Raji (cell line): ENCODE results near the gene MCM10.

Experiments used
- POLR2A ChIP-seq: IDR thresholded peaks from 2 replicates; pipeline ENCODE4 v1.6.1; 2011; ENCODE audit warnings: low read depth, low read length, control low read depth; ENCODE audit not compliant: insufficient read depth

MCM10 gene

DNA sequence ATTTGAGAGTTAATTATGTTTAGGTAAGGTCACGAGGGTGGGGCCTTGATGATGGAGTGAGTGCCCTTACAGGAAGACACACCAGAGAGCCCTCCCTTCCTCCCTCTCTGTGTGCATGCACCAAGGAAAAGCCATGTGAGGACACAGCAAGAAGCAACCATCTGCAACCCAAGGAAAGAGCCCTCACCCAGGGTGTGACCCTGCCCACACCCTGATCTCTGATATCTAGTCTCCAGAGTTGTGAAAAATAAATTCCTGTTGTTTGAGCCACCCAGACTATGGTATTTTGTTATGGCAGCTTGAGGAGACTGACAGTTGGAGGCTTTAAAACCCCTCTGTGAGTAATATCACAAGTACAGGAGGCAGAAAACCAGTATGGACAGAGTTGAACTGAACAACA, 15.0 kb upstream of the MCM10 start:
- TF ChIP-seq POLR2A, result no peak

- TF ChIP-seq POLR2A, result no peak
Observed at GRCh38 chr10:13147161-13147560, 14.2 kb upstream of the MCM10 start.

DNA sequence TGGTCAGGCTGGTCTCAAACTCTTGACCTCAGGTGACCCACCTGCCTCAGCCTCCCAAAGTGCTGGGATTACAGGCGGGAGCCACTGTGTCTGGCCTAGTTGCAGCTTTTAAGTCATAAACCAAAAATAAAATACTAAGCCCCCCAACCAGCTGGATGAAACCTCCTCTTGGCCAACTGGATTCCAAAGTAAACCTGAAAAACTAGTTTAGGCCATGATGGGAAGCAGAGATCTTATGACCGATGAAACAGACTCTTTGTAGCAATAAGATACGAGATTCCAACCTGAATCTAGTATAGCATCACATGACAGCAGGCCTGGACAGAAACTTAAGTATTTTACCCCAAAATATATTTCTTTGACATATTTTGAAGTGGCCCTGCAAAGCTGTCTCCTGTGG, 9.1 kb upstream of the MCM10 start:
- TF ChIP-seq POLR2A, result no peak

DNA sequence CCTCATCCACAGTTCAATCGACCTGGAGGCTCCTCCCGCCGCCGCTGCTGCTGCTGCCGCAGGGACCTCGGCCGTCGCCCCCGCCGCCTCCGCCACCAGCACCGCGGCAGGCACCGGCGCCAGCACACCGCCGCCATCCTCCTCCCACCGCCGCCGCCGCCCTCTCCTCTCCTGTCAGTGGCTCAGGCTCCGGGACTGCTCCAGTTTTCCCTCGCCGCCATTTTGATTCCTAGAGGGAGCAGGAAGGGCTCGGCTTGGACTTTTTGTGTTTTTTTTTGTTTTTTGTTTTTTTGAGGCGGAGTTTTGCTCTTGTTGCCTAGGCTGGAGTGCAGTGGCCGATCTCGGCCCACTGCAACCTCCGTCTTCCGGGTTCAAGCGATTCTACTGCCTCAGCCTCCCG, 3.0 kb upstream of the MCM10 start:
- no peak for TF ChIP-seq POLR2A

- TF ChIP-seq POLR2A, result no peak
Observed at GRCh38 chr10:13161857-13162271, 506 bp downstream of the MCM10 start.

- TF ChIP-seq POLR2A, result no peak
Observed at GRCh38 chr10:13163859-13164258, 2.5 kb downstream of the MCM10 start.

DNA sequence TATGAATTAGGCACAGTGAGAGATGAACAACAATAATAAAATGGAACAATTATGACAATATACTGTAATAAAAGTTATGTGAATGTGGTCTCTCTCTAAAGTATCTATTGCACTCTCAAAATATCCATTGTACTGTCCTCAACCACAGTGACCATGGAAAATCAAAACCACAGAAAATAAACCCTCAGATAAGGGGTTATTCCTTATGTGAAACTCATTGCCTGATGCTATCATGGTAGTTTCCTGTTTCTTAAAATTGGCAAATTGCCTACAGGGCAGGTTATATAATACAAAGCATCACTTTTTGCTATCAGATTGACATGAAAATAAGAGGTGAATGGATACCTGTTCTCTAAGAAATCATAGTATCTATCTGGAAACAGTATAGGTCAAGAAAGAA, 3.8 kb downstream of the MCM10 start:
- TF ChIP-seq POLR2A, result no peak

DNA sequence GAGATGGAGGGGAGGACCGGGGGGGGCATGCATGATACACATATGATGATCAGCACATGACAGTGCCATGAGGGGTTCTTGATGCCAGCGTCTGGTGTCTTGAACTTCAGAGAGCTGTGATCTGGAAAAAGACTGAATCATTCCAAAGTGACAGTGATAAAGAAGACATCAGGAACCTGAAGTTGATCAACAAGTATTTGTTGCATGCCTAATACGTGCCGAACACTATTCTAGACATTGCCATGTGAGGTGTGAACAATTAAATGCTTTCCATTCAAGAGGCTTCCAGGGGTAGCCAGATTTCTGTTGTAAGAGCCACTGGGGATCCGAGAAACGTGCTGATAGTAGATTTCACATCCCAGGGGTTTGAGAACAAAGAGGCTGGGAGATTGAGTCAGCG, 6.2 kb downstream of the MCM10 start:
- TF ChIP-seq POLR2A, result no peak

DNA sequence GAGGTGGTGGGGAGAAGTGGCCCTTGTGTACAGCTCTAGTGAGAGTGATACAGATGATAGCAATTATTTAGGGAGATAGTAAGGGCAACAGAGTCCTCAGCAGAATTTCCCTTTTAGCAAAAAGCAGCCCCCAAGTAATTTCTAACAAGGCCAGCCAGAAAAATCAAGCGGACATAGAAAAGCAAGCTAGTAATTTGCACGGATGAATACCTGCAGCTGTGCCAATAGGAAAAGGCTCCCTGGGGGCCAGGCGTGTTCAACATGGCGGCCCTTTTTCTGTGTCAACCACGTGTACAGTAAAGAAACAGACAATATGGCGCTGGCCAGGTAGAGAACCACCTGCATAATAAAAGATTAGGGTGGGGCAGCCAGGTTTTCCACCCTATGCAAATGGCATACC, 7.4 kb downstream of the MCM10 start:
- no peak for TF ChIP-seq POLR2A

GRCh38 chr10:13173616-13174015, 12.3 kb downstream of the MCM10 start:
- no peak for TF ChIP-seq POLR2A

DNA sequence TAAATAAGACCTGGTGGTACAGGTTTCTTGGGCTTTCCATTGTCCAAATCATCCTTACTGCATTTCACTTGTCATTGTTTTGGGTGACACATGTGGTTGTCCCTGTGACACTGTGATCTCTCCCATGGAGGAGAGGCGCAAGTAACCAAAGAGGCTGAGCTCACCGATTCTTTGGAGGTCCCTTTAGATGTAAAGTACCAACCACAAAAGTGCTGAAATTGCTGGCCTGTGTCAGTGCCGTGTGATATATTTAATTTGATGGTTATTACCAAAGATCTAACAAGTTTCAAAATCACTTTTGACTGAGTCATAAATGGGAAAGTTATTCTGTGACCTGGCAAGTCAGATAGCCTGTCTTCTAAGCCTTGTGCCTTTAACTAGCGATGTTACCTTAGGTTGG, 19.4 kb downstream of the MCM10 start:
- no peak for TF ChIP-seq POLR2A

- no peak for TF ChIP-seq POLR2A
Observed at GRCh38 chr10:13182424-13182823, 21.1 kb downstream of the MCM10 start.

DNA sequence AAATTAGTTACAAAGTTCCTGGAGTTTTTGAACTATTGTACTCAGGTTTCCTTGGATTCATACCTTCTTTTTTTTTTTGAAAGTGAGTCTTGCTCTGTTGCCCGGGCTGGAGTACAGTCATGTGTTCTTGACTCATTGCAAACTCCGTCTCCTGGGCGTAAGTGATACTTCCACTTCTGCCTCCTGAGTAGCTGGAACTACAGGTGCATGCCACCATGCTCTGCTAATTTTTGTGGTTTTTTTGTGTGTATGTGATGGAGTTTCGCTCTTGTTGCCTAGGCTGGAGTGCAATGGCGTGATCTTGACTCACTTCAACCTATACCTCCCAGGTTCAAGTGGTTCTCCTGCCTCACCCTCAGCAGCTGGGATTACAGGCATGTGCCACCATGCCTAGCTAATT, 22.3 kb downstream of the MCM10 start:
- no peak for TF ChIP-seq POLR2A

GRCh38 chr10:13184276-13184675, 22.9 kb downstream of the MCM10 start:
- TF ChIP-seq POLR2A, result no peak

GRCh38 chr10:13184730-13185514, 23.6 kb downstream of the MCM10 start:
- no peak for TF ChIP-seq POLR2A

- TF ChIP-seq POLR2A, result no peak
Observed at GRCh38 chr10:13187135-13187534, 25.8 kb downstream of the MCM10 start.

- no peak for TF ChIP-seq POLR2A
Observed at GRCh38 chr10:13188593-13188992, 27.2 kb downstream of the MCM10 start.

GRCh38 chr10:13189961-13190360, 28.6 kb downstream of the MCM10 start:
- TF ChIP-seq POLR2A, result no peak

GRCh38 chr10:13190816-13191215, 29.5 kb downstream of the MCM10 start:
- TF ChIP-seq POLR2A, result no peak
